OCI-LY1 (cell line): ENCODE results near the gene CRACDL.

Experiments
- H2AFZ ChIP-seq: fragments of 200-600 bp; sonication (generic), shearing (Covaris generic); 2 replicates; pipeline ENCODE4 v1.6.0; 2014; ENCODE audit warnings: antibody characterized with exemption, mild to moderate bottlenecking, low read length
- H3F3A ChIP-seq: fragments of 200-600 bp; sonication (generic), shearing (Covaris generic); 2 replicates; pipeline ENCODE4 v1.6.0; 2014; ENCODE audit warnings: mild to moderate bottlenecking, antibody characterized with exemption, low read length, moderate library complexity; ENCODE audit not compliant: insufficient read depth
- H3K27ac ChIP-seq: fragments of 200-600 bp; sonication (generic); 2 replicates; pipeline ENCODE4 v1.5.1; 2014; ENCODE audit warnings: low read length, mixed run types, mild to moderate bottlenecking, low read depth; ENCODE audit not compliant: poor library complexity, severe bottlenecking
- H3K27me3 ChIP-seq: fragments of 200-600 bp; sonication (generic); 2 replicates; pipeline ENCODE4 v1.6.0; 2014; ENCODE audit warnings: antibody characterized with exemption, mild to moderate bottlenecking, low read length, moderate library complexity; ENCODE audit not compliant: insufficient read depth
- H3K36me3 ChIP-seq: fragments of 200-600 bp; sonication (generic); 2 replicates; pipeline ENCODE4 v1.6.1; 2014; ENCODE audit warnings: mild to moderate bottlenecking, antibody characterized with exemption, low read length, moderate library complexity, mixed read lengths; ENCODE audit not compliant: insufficient read depth
- H3K4me1 ChIP-seq: fragments of 200-600 bp; sonication (generic); 2 replicates; pipeline ENCODE4 v1.5.1; 2014; ENCODE audit warnings: mild to moderate bottlenecking, low read length, moderate library complexity; ENCODE audit not compliant: insufficient read depth, severe bottlenecking
- H3K4me2 ChIP-seq: fragments of 200-600 bp; sonication (generic), shearing (Covaris generic); 2 replicates; pipeline ENCODE4 v1.6.1; 2014; ENCODE audit warnings: low read length
- H3K4me3 ChIP-seq: fragments of 200-600 bp; sonication (generic); 2 replicates; pipeline ENCODE4 v1.5.1; 2014; ENCODE audit warnings: low read length, low read depth, mild to moderate bottlenecking, mixed read lengths; ENCODE audit not compliant: poor library complexity, severe bottlenecking
- H3K79me2 ChIP-seq: fragments of 200-600 bp; shearing (Covaris generic); 2 replicates; pipeline ENCODE4 v1.6.1; 2016; ENCODE audit warnings: mixed run types, low read length, mixed read lengths; ENCODE audit not compliant: insufficient read depth
- H3K9ac ChIP-seq: fragments of 200-600 bp; sonication (generic), shearing (Covaris generic); 2 replicates; pipeline ENCODE4 v1.6.1; 2014; ENCODE audit warnings: mild to moderate bottlenecking, low read length, mixed read lengths
- H3K9me2 ChIP-seq: fragments of 200-600 bp; sonication (generic), shearing (Covaris generic); 2 replicates; pipeline ENCODE4 v1.6.1; 2014; ENCODE audit warnings: low read depth, mild to moderate bottlenecking, low read length, mixed read lengths
- H3K9me3 ChIP-seq: fragments of 200-600 bp; shearing (Covaris generic); 2 replicates; pipeline ENCODE4 v1.6.1; 2014; ENCODE audit warnings: low read length, mixed read lengths
- H4K20me1 ChIP-seq: fragments of 200-600 bp; sonication (generic), shearing (Covaris generic); 2 replicates; pipeline ENCODE4 v1.6.0; 2016; ENCODE audit warnings: mild to moderate bottlenecking, low read length; ENCODE audit not compliant: insufficient read depth
- EZH2 ChIP-seq: fragments of 200-600 bp; sonication (generic), shearing (Covaris generic); IDR thresholded peaks from 2 replicates; pipeline ENCODE4 v1.8.0; 2017; ENCODE audit warnings: borderline replicate concordance, mixed run types, mild to moderate bottlenecking, antibody characterized with exemption, low read length, moderate library complexity, mixed read lengths
- TF ChIP-seq, protein P1 (sequence below): fragments of 200-600 bp; sonication (generic), shearing (Covaris generic); IDR thresholded peaks from 2 replicates; pipeline ENCODE4 v1.5.1; 2017; ENCODE audit warnings: mild to moderate bottlenecking, antibody characterized with exemption, low read length, moderate library complexity, mixed read lengths

Gene CRACDL

DNA sequence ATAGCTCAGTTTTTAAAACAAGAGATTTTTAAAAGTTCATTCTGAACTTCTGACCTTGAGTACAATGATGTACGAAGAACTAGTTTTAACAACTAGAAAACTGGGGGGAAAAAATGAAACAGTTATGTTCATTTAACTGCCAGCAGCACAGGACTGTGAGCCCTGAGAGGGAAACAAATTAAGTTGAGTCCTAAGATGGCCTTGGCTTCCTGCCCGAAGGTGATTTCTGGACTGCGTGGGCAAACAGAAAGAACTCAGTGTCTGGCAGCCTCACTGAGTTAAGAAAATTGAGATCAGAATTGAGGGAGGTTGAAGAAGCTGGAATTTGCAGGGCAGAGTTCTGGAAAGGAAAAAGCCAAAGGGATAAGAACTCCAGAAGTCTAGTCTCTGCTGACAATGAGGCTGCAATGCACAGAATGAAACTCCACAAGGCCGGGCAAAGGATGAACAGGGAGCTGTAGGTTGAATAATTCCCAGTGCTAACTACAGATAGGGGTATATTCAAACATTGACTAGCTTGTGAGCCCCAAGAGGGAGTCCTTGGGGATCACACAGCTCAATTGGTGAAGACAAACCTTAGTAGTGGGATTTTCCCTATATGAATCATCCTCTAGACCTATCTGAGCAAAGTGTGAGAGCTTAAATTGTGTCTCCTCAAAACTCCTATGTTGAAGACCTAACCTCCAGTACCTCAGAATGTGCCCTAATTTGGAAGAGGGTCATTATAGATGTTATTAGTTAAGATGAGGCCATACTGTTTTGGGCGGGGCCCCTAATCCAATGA, 13.1 kb upstream of the CRACDL start:
- no peaks in the 10 kb centered on the region for H3K9me2 ChIP-seq
- no peaks in the 10 kb centered on the region for H3K4me1 ChIP-seq
- no peaks in the 10 kb centered on the region for H3K9me3 ChIP-seq
- no peaks in the 10 kb centered on the region for H3K36me3 ChIP-seq
- H3K4me2 ChIP-seq, result no peak overlapping the region
- H3K27me3 ChIP-seq, result no peaks in the 10 kb centered on the region
- H3K79me2 ChIP-seq, result no peaks in the 10 kb centered on the region
- no peak overlapping the region for H3K27ac ChIP-seq
- H3F3A ChIP-seq, result no peaks in the 10 kb centered on the region
- no peak overlapping the region for H3K9ac ChIP-seq
- no peak overlapping the region for H2AFZ ChIP-seq
- TF ChIP-seq, protein P1, sequence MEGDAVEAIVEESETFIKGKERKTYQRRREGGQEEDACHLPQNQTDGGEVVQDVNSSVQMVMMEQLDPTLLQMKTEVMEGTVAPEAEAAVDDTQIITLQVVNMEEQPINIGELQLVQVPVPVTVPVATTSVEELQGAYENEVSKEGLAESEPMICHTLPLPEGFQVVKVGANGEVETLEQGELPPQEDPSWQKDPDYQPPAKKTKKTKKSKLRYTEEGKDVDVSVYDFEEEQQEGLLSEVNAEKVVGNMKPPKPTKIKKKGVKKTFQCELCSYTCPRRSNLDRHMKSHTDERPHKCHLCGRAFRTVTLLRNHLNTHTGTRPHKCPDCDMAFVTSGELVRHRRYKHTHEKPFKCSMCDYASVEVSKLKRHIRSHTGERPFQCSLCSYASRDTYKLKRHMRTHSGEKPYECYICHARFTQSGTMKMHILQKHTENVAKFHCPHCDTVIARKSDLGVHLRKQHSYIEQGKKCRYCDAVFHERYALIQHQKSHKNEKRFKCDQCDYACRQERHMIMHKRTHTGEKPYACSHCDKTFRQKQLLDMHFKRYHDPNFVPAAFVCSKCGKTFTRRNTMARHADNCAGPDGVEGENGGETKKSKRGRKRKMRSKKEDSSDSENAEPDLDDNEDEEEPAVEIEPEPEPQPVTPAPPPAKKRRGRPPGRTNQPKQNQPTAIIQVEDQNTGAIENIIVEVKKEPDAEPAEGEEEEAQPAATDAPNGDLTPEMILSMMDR, result no peak
- TF ChIP-seq EZH2, result no peak
- no peaks in the 10 kb centered on the region for H4K20me1 ChIP-seq
- H3K4me3 ChIP-seq, result no peak overlapping the region

DNA sequence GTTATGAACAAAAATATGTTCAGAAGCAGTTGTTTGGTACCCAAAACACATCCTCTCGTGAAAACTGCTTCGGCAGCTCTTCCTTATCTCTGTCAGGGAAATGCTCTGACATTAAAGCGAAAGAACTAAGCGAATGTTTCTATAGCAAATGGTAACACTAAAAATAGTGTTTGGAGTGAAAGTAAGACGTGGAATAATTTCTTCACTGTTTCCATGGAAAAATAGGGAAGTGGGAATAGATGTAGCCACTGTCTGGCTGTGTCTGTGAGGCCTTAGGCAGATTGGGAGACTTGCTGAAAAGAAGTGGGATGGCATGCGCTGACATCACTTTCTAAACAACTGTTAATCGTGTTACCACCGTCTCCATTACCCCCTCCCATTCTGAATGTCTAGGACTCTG, 11.5 kb upstream of the CRACDL start:
- Histone ChIP-seq H3K4me3 (no peak overlapping the region), H2AFZ (no peak overlapping the region), H3K79me2 (no peaks in the 10 kb centered on the region), H4K20me1 (no peaks in the 10 kb centered on the region), H3K27me3 (no peaks in the 10 kb centered on the region), H3K4me2 (no peak overlapping the region), H3K9ac (no peak overlapping the region), H3F3A (no peaks in the 10 kb centered on the region), H3K36me3 (no peaks in the 10 kb centered on the region), H3K9me2 (no peaks in the 10 kb centered on the region), H3K4me1 (no peaks in the 10 kb centered on the region), H3K27ac (no peak overlapping the region), H3K9me3 (no peaks in the 10 kb centered on the region)
- no peak for TF ChIP-seq EZH2
- TF ChIP-seq, protein P1, result no peak

DNA sequence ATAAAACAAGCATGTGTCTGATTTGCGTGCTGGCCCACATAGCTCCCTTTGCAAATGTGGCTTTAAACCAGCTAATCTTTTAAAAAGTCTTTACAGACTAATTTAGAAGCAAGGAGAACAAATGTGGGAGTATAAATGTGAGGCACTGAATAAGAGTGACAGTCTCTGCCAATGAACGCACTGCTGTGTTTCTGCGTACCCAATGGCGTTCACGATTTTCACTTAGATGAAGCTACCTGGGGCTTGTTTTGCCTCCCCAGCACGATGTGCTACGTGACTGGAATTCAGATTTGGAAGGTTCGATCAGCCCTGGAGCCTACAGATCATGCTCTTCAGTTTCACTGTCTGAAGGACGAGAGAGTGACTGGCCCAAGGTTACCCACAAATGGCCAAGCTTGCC, 10.8 kb upstream of the CRACDL start:
- H3F3A ChIP-seq, result no peaks in the 10 kb centered on the region

More for the DNA sequence above, 10.8 kb upstream of the CRACDL start:
- TF ChIP-seq EZH2, result no peak
- TF ChIP-seq, protein P1, result no peak
- Histone ChIP-seq H4K20me1 (no peaks in the 10 kb centered on the region), H3K9ac (no peak overlapping the region), H3K9me3 (no peaks in the 10 kb centered on the region), H3K4me1 (no peaks in the 10 kb centered on the region), H3K4me3 (no peak overlapping the region), H3K27me3 (no peaks in the 10 kb centered on the region), H3K9me2 (no peaks in the 10 kb centered on the region), H2AFZ (no peak overlapping the region), H3K79me2 (no peaks in the 10 kb centered on the region), H3K27ac (no peak overlapping the region), H3K36me3 (no peaks in the 10 kb centered on the region), H3K4me2 (no peak overlapping the region)
